Choroid plexus epithelial cell (primary cell): Measurements from ENCODE around the gene MRPL10.

ENCODE experiments used
- DNase-seq: peaks from one replicate; pipeline ENCODE4 v3.0.0-alpha.2; 2010; ENCODE audit warnings: low read depth
- H3K4me3 ChIP-seq: 2 replicates; pipeline ENCODE4 v1.5.1; 2011; ENCODE audit warnings: low read depth, mild to moderate bottlenecking, control low read depth, low read length, moderate library complexity
- TF ChIP-seq, protein P1 (sequence below): conservative IDR thresholded peaks from 2 replicates; pipeline ENCODE4 v1.5.1; 2011; ENCODE audit warnings: low read depth, mild to moderate bottlenecking, control low read depth, inconsistent platforms, low read length, moderate library complexity

MRPL10 gene

GRCh38 chr17:47869114-47869513 lies 37.8 kb upstream of the MRPL10 start:
- no peak for DNase-seq
- no peak overlapping the region for H3K4me3 ChIP-seq
- TF ChIP-seq, protein P1, sequence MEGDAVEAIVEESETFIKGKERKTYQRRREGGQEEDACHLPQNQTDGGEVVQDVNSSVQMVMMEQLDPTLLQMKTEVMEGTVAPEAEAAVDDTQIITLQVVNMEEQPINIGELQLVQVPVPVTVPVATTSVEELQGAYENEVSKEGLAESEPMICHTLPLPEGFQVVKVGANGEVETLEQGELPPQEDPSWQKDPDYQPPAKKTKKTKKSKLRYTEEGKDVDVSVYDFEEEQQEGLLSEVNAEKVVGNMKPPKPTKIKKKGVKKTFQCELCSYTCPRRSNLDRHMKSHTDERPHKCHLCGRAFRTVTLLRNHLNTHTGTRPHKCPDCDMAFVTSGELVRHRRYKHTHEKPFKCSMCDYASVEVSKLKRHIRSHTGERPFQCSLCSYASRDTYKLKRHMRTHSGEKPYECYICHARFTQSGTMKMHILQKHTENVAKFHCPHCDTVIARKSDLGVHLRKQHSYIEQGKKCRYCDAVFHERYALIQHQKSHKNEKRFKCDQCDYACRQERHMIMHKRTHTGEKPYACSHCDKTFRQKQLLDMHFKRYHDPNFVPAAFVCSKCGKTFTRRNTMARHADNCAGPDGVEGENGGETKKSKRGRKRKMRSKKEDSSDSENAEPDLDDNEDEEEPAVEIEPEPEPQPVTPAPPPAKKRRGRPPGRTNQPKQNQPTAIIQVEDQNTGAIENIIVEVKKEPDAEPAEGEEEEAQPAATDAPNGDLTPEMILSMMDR: no peak

DNA sequence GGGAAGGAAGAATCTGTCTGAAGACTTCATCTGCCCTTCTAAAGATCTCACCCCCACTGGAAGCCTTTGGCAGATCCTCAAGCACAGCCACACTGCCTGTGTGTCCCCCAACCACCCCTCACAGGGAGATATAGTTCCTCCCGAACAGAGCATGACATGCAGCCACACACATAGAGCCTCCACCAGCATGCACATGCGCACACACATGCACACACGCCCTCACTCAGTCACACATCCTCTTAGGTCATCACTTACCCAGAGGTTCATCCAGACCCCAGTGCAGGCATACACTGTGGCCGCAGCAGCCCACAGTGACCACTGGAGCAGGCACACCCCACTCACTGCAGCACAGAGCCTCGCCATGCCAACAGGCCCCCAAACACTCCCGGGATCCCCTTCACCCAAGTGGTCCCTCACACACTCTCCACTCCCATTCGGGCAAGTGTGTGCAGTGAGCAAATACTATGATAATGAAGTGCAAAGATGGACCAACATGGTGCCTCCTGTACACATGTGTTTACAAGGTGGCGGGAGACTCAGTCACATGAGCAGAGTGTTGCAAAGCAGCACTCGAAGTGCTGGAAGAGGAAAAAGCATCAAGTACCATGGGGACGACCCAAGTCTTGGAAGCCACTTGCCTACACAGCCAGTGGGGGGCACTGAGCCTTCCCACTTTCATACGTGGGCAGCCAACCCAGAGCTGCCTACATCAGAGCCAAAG lies 36.6 kb upstream of the MRPL10 start:
- TF ChIP-seq, protein P1: no peak
- no peak overlapping the region for H3K4me3 ChIP-seq
- no peak for DNase-seq

- TF ChIP-seq, protein P1: no peak
- no peak for DNase-seq
- no peak overlapping the region for H3K4me3 ChIP-seq
Observed at GRCh38 chr17:47866941-47867340, 35.6 kb upstream of the MRPL10 start.

DNA sequence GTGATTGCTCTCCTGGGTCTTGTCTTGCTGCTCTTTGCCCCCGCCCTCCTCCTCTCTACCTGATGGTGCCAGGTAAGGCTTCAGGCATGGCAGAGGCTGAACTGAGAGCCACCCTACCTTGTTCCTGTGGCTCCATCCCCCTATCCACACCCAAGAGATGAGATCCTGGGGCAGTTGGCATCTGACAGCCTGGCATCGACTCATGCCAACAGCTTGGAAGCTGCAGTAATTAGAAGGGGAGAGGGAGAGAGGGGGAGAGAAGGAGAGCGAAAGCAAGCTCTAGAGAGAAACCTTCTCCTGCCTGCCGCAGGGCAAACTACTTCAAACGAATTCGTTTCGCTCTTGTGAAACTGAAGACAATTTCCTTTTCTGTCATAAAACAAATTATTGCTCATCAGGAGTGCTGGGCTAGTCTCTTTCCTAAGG lies 33.5 kb upstream of the MRPL10 start:
- no peak overlapping the region for H3K4me3 ChIP-seq
- DNase-seq: no peak
- TF ChIP-seq, protein P1: no peak

DNA sequence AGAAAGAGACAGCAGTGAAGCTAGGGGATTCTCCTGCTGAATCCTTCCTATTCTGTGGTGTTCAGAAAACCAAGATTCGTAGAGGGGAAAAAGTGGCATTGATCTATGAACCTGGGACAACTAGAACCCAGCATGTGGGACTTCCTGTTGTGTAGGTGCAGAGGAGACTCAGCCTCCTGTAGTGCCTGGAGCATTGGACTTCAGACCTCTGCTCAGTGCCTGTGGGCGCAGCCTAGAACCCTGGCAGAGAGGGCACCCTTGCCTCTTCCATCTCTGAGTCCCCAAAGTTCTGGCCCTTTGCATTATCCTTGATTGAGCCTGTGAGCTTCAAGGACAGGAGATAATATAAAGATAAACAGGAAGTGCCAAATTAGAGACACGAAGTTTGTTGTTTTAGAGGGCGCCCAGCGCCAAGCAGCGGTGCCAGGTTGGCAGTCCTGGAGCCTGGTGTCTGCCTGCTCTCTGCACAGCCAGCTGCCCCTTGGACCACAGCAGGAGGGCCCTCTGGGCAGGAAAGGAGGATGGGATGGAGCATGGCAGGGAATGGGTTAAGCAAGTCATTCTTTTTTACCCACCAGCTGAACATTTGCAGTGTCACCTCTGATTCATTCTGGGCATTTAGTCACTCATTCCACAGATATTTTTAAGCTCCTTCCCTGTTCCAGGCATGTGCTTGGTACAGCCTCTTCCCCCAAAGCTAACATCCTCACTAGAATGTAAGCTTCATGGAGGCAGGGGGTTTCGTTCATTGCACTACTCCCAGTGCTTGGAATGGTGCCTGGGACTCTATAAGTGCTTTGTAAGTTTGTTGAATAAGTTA lies 31.5 kb upstream of the MRPL10 start:
- DNase-seq: peak; percentile 62
- no peak overlapping the region for H3K4me3 ChIP-seq
- TF ChIP-seq, protein P1: no peak

GRCh38 chr17:47860386-47860785 lies 29.0 kb upstream of the MRPL10 start:
- no peak for DNase-seq
- TF ChIP-seq, protein P1: no peak
- no peak overlapping the region for H3K4me3 ChIP-seq
